ENCODE data around the gene CXCL1. TPM values are rescaled to one million over a fixed set of nuclear protein-coding genes. Genes with fewer than 3 reads are reported as not detected.

Gene CXCL1
- total RNA-seq, 2 donors from 2014 or later = 17.1 to 52.7 TPM

DNA sequence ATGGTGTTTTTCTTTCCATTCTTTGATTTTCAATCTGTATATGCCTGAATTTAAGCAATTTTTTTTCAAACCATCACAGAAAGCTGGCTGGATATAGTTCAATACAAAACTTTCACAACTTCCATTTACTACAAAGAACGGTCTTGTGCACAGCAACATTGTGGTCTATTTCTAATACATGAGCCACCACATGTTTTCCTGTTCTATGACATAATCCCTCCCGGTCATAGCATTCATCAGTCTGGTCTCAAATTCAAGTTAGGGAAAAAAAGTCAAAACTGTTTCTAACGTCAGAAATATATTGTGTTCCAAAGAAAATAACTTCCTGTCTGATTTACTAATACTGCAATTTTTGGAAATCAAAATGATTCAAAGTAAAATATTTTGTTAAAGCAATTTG is 40.2 kb upstream of the CXCL1 start:
- DNase-seq = no peak
- Histone ChIP-seq H3K4me3 (no peak overlapping the region), H3K9me3 (no peaks in the 10 kb centered on the region), H3K36me3 (replicated peaks in 1 of 2; ENCODE audit: insufficient read depth in 1 of 2, low read depth in 2 of 2) (no peaks in the 10 kb centered on the region), H3K27ac (no peak overlapping the region), H3K4me1 (no peaks in the 10 kb centered on the region), H3K27me3 (no peaks in the 10 kb centered on the region)
- intact Hi-C loops (cut with DNase I) = no loop called here
- TF ChIP-seq POLR2A (IDR thresholded peaks at IDR 0.05) = no peak
- TF ChIP-seq, protein P1, sequence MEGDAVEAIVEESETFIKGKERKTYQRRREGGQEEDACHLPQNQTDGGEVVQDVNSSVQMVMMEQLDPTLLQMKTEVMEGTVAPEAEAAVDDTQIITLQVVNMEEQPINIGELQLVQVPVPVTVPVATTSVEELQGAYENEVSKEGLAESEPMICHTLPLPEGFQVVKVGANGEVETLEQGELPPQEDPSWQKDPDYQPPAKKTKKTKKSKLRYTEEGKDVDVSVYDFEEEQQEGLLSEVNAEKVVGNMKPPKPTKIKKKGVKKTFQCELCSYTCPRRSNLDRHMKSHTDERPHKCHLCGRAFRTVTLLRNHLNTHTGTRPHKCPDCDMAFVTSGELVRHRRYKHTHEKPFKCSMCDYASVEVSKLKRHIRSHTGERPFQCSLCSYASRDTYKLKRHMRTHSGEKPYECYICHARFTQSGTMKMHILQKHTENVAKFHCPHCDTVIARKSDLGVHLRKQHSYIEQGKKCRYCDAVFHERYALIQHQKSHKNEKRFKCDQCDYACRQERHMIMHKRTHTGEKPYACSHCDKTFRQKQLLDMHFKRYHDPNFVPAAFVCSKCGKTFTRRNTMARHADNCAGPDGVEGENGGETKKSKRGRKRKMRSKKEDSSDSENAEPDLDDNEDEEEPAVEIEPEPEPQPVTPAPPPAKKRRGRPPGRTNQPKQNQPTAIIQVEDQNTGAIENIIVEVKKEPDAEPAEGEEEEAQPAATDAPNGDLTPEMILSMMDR (IDR thresholded peaks at IDR 0.05) = no peak
- ATAC-seq = no peak
- WGBS, 2 donors = 58 to 72% methylated on average over 3 of the region's 3 CpGs

DNA sequence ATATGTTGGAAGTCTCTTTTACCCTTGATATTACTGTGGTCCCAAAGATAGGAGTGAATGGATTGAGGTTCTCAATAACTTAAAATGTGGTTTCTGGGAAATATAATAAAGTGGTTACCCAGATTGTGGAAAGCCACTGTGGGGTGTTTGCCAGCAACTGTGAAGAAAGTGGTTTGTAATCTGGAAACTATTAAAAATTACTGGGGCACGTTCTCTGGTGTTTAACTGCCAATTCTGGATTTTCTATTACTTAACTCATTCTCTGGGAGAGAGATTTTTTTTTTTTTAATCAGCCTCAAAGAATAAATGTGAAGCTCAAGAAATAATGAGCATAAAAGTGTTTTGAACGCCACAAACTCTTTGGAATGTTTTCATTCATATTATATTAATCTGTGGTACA is 37.6 kb upstream of the CXCL1 start:
- TF ChIP-seq POLR2A (IDR thresholded peaks at IDR 0.05) = no peak
- TF ChIP-seq, protein P1 (IDR thresholded peaks at IDR 0.05) = no peak
- intact Hi-C loops (cut with DNase I) = no loop called here
- Histone ChIP-seq H3K4me3 (no peak overlapping the region), H3K27ac (no peak overlapping the region), H3K27me3 (no peaks in the 10 kb centered on the region), H3K4me1 (peaks cover 5% of the 10 kb centered on the region), H3K9me3 (no peaks in the 10 kb centered on the region), H3K36me3 (replicated peaks in 1 of 2; ENCODE audit: insufficient read depth in 1 of 2, low read depth in 2 of 2) (no peaks in the 10 kb centered on the region)
- no peak for DNase-seq
- 50 to 52% methylated on average over 2 of the region's 2 CpGs for WGBS, 2 donors
- ATAC-seq = no peak

DNA sequence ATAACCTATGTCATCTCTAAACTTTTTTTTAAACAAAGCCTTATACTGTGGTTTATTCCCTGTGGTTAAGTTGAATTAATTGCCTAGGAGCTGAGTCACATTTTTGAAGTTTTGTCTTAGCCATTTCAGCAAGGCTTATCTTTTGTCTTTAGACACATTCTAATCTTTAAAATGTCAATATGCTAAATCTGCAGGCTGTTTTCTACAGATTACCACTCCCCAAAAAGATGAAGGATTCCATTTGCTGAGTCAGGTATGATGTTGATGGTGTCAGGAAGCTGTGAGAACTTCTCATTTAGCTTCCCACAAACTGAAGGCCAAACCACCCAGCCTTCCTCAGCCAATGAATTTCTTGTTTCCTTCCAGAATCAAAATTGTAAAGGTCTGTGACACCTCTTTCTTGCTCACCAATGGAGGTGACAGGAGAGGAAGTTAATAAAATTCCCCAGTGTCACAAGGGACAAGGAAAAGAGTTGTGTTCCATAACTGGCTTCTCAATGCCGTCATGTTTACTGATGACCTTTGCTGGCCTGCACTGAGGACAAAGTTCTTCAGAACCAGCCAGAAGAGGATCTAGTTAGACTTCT is 36.4 kb upstream of the CXCL1 start:
- Histone ChIP-seq H3K9me3 (no peaks in the 10 kb centered on the region), H3K27ac (no peak overlapping the region), H3K4me1 (peaks cover 13% of the 10 kb centered on the region), H3K27me3 (no peaks in the 10 kb centered on the region), H3K36me3 (replicated peaks in 1 of 2; ENCODE audit: insufficient read depth in 1 of 2, low read depth in 2 of 2) (no peaks in the 10 kb centered on the region), H3K4me3 (no peak overlapping the region)
- no peak for TF ChIP-seq POLR2A (IDR thresholded peaks at IDR 0.05)
- TF ChIP-seq, protein P1 (IDR thresholded peaks at IDR 0.05) = no peak
- ATAC-seq = no peak
- 76 to 81% methylated on average over 1 of the region's 1 CpG for WGBS, 2 donors
- DNase-seq = no peak
- intact Hi-C loops (cut with DNase I) = no loop called here

DNA sequence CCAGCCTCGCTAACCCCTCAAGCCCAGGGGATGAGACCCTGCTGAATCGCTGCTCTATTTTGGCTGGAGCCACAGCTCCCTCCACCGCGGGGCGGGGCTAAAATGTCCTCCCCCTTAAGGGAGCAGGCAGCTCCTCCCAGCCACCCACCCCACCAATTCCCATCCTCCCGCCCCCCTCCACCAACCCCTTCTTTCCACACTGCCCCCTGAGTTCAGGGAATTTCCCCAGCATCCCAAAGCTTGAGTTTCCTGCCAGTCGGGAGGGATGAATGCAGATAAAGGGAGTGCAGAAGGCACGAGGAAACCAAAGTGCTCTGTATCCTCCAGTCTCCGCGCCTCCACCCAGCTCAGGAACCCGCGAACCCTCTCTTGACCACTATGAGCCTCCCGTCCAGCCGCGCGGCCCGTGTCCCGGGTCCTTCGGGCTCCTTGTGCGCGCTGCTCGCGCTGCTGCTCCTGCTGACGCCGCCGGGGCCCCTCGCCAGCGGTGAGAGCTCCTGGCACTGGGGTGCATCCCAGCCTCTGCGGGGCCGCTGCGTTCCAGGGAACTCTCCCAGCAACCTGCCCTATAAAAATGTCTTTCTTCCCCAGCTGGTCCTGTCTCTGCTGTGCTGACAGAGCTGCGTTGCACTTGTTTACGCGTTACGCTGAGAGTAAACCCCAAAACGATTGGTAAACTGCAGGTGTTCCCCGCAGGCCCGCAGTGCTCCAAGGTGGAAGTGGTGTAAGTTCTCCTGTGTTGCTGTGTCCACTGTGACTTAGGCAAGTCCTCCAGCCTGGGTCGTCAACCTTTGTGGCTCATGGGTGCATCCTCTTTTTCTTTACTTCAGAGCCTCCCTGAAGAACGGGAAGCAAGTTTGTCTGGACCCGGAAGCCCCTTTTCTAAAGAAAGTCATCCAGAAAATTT is 32.6 kb upstream of the CXCL1 start, which contains the start of gene CXCL6:
CXCL6 (plus strand) TSS at position 306 of the 907 bp plus-strand sequence; CDS start at position 379, 73 bp downstream.
- H3K27me3 ChIP-seq = no peaks in the 10 kb centered on the region
- no peak for TF ChIP-seq POLR2A (IDR thresholded peaks at IDR 0.05)
- TF ChIP-seq, protein P1 (IDR thresholded peaks at IDR 0.05) = no peak
- H3K36me3 ChIP-seq (replicated peaks in 1 of 2; ENCODE audit: insufficient read depth in 1 of 2, low read depth in 2 of 2) = no peaks in the 10 kb centered on the region
- DNase-seq = peak in 3 of 4 donors; percentile 28 to 46 (median 39)
- peak within 1 kb of the TSS in 3 of 4 donors; percentile 30 to 54 (median 52) for H3K27ac ChIP-seq
- ATAC-seq = peak; percentile 77
- no peaks in the 10 kb centered on the region for H3K9me3 ChIP-seq
- WGBS, 2 donors = 7 to 13% methylated on average over 19 to 41 of the region's 41 CpGs
- peaks cover 18% of the 10 kb centered on the region for H3K4me1 ChIP-seq
- H3K4me3 ChIP-seq = no peak within 1 kb of the TSS
- intact Hi-C loops (cut with DNase I) = no loop called here

All from body of pancreas (tissue), 4 donors.